ENCODE data around the gene USP12.
"Not testable (repeated sequence)": the region's sequence is repeated elsewhere in the genome, so short reads cannot be mapped to it uniquely, and the experiment has no call there.

USP12 gene

DNA sequence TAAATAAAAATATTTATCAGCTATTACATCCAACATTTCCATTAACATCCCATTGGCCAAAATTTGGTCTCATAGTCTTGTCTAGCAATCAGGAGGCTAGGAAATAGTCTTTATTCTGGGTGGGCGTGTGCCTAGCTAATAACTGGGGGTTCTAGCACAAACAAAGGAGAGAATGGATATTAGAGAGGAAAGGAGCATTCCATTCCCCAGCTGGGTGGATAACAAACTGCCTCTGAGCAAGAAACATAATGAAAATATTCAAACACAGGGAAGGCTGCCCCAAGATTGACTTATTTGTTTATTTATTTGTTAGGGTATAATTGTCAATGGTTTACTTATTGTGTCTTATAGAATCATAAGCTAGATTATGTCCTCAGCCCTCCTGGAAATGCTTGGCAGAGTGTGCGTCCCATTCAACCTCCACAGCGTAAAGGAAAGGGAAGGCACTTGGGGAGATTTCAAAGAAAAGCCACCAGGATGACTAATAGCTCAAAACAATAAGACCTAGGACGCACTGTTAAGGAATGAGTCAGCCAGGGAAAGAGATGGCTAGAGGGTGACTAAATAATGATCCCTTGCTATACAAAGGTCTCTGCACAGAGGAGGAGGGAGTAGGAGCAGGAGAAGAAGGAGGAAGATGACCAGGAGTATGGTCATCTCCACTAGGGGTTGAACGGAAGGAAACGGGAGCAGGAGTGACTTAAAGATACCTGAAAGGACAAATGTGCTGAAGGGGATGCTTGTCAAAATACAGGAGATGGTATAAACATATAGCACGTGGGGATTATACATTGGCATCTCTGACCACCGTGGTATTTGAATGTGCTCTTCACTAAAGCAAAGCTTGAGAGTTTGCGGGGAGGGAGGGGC lies 23.5 kb upstream of the USP12 start:
- TF ChIP-seq, protein P1, sequence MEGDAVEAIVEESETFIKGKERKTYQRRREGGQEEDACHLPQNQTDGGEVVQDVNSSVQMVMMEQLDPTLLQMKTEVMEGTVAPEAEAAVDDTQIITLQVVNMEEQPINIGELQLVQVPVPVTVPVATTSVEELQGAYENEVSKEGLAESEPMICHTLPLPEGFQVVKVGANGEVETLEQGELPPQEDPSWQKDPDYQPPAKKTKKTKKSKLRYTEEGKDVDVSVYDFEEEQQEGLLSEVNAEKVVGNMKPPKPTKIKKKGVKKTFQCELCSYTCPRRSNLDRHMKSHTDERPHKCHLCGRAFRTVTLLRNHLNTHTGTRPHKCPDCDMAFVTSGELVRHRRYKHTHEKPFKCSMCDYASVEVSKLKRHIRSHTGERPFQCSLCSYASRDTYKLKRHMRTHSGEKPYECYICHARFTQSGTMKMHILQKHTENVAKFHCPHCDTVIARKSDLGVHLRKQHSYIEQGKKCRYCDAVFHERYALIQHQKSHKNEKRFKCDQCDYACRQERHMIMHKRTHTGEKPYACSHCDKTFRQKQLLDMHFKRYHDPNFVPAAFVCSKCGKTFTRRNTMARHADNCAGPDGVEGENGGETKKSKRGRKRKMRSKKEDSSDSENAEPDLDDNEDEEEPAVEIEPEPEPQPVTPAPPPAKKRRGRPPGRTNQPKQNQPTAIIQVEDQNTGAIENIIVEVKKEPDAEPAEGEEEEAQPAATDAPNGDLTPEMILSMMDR (IDR thresholded peaks at IDR 0.05; ENCODE audit: low read depth, low read length, missing control alignments) = no peak
- DNase-seq (ENCODE audit: low read depth) = no peak
- no peak overlapping the region for H3K4me3 ChIP-seq (ENCODE audit: low read depth, low read length)

DNA sequence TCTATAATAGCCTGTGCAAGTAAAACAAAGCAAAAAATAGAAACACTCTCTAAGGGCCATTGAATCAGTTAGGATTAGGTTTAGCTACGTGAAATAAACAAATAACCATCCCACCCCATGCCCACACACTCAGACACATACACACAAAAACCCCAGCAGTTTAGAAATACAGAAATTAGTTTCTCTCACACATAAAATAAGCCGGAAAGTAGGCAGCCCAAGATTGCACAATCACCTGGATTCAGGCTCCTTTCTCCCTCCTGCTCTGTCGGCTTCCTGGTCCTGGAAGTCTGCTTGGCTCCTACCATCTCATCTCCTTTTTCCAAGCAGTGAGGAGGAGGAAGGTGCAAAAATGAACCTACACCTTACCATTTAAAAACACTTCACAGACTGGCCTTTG lies 22.6 kb upstream of the USP12 start:
- H3K4me3 ChIP-seq (ENCODE audit: low read depth, low read length) = no peak overlapping the region
- no peak for DNase-seq (ENCODE audit: low read depth)
- TF ChIP-seq, protein P1 (IDR thresholded peaks at IDR 0.05; ENCODE audit: low read depth, low read length, missing control alignments) = no peak

DNA sequence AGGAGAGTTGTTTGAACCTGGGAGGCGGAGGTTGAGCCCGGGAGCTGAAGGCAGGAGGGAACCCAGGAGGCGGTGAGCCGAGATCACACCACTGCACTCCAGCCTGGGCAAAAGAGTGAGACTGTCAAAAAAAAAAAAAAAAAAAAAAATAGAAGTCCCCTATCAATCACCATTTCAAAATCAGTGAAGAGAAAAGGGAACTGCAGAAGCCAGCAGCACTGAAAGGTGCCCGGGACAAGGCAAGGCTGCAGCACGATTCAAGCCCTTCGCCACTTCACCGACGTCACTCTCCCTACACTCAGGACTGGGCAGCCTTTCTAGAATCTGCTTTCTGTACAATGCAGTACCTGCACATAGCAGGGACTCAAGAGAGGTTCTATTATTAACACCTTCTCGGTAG lies 21.9 kb upstream of the USP12 start:
- no peak for DNase-seq (ENCODE audit: low read depth)
- H3K4me3 ChIP-seq (ENCODE audit: low read depth, low read length) = no peak overlapping the region
- TF ChIP-seq, protein P1 (IDR thresholded peaks at IDR 0.05; ENCODE audit: low read depth, low read length, missing control alignments) = no peak

DNA sequence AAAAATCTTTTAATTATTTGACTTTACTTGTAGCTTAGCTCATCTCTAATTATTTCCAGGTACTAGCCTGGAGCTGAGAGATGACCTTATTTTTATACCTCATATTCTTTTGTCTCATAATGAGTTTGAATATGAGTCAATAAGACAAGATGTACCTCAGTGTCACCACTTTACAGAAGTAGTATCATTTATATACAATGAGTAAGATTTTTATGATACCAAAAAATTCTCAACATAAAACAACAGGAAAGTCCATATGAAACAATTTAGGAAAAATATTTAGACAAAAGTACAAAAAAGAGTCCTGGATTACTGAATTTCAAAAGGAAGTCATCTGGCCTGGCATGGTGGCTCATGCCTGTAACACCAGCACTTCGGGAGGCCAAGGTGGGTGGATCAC lies 21.4 kb upstream of the USP12 start:
- TF ChIP-seq, protein P1 (IDR thresholded peaks at IDR 0.05; ENCODE audit: low read depth, low read length, missing control alignments) = no peak
- no peak overlapping the region for H3K4me3 ChIP-seq (ENCODE audit: low read depth, low read length)
- DNase-seq (ENCODE audit: low read depth) = no peak

DNA sequence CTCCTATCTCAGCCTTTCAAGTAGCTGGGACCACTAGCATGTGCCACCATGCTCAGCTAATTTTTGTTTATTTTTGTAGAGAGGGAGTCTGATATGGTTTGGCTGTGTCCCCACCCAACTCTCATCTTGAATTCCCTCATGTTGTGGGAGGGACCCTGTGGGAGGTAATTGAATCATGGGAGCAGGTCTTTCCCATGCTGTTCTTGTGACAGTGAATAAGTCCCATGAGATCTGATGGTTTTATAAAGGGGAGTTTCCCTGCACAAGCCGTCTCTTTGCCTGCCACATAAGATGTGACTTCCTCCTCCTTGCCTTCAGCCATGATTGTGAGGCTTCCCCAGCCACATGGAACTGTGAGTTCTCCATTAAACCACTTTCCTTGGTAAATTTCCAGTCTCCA lies 20.8 kb upstream of the USP12 start:
- not testable (repeated sequence) for DNase-seq (ENCODE audit: low read depth); H3K4me3 ChIP-seq (ENCODE audit: low read depth, low read length)

DNA sequence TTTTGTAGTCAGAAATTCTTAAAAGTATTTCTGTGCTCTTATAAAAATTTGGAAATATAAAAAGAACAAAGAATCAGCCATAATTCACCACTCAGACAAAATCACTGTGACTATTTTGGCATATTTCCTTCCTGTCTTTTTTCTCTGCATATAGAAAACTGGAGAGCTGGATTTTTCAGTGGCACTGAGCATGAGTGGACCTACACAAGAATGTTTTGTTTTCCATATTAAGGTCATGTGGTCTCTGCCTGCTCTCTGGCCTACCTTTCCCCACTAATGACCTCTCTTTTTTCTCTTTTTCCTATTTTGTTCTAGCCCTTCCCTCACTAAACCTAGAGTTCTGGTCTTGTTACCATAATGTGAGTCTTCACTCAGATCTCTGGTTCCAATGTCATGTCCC lies 17.6 kb upstream of the USP12 start:
- no peak overlapping the region for H3K4me3 ChIP-seq (ENCODE audit: low read depth, low read length)
- DNase-seq (ENCODE audit: low read depth) = no peak
- TF ChIP-seq, protein P1 (IDR thresholded peaks at IDR 0.05; ENCODE audit: low read depth, low read length, missing control alignments) = no peak

DNA sequence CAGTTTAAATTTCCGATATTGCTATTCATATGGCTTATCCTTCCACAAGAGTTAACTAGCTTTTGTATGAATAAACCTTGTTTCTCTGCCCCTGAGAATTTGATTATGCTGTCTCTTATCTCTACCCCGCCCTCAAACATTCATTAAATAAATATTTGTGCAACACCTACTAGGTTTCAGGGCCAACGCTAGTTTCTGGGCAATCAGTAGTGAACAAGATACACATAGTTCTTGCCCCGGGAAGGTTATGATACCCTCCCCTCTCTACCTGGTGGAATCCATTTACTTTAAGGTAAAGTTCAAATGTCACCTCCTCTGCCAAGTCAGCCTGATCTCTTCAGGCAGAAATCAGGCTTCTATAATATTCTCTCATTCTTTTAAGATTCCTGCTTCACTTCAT lies 16.6 kb upstream of the USP12 start:
- DNase-seq (ENCODE audit: low read depth) = no peak
- TF ChIP-seq, protein P1 (IDR thresholded peaks at IDR 0.05; ENCODE audit: low read depth, low read length, missing control alignments) = no peak
- H3K4me3 ChIP-seq (ENCODE audit: low read depth, low read length) = no peak overlapping the region
